A549 (cell line): ENCODE measurements around the gene ACSF3.

Source experiments
- BHLHE40 ChIP-seq: IDR thresholded peaks from 2 replicates; pipeline ENCODE4 v1.6.1; 2012; ENCODE audit warnings: low read depth, low read length, inconsistent platforms
- CHD2 ChIP-seq: fragments of 150-350 bp; IDR thresholded peaks from 2 replicates; pipeline ENCODE4 v1.6.1; 2014; ENCODE audit warnings: low read length; ENCODE audit not compliant: partially characterized antibody
- CTCF ChIP-seq: fragments of >200 bp; sonication (Bioruptor Twin); formaldehyde crosslinking; IDR thresholded peaks from 3 replicates; pipeline ENCODE4 v1.5.1; 2016
- FOSL2 ChIP-seq, 2 experiments: fragments of 450-650 bp in 1 of 2; fragments of >200 bp in 1 of 2; sonication (Bioruptor Twin) in 1 of 2; formaldehyde crosslinking; IDR thresholded peaks; 2 replicates each; pipeline versions ENCODE4 v1.5.0 to v1.6.1; 2016 to 2020; ENCODE audit warnings: mild to moderate bottlenecking in 1 of 2, moderate library complexity in 1 of 2
- HOXB13 ChIP-seq: fragments of 250-450 bp; sonication (Bioruptor Pico); IDR thresholded peaks from 2 replicates; pipeline ENCODE4 v1.5.0; 2020; ENCODE audit warnings: low read depth, mild to moderate bottlenecking, moderate library complexity
- JUN ChIP-seq, 2 experiments: fragments of >200 bp; sonication (Bioruptor Twin); formaldehyde crosslinking; IDR thresholded peaks; 2 replicates in 1 of 2; 3 replicates in 1 of 2; pipeline ENCODE4 v1.6.1; 2016 to 2017
- JUNB ChIP-seq: fragments of >200 bp; sonication (Bioruptor Twin); formaldehyde crosslinking; IDR thresholded peaks from 2 replicates; pipeline ENCODE4 v1.6.1; 2016
- POLR2A ChIP-seq: IDR thresholded peaks from 2 replicates; pipeline ENCODE4 v1.6.1; 2012; ENCODE audit warnings: mild to moderate bottlenecking, low read length
- REST ChIP-seq: fragments of 200-600 bp; sonication (generic); IDR thresholded peaks from 2 replicates; pipeline ENCODE4 v1.6.1; 2016; ENCODE audit warnings: antibody characterized with exemption, mild to moderate bottlenecking, moderate library complexity
- RFX5 ChIP-seq: fragments of 450-650 bp; IDR thresholded peaks from 2 replicates; pipeline ENCODE4 v1.7.1; 2014; ENCODE audit warnings: antibody characterized with exemption, mild to moderate bottlenecking, moderate library complexity
- TF ChIP-seq, protein P1 (sequence below): fragments of >200 bp; sonication (Bioruptor Twin); formaldehyde crosslinking; IDR thresholded peaks from 2 replicates; pipeline ENCODE4 v1.6.1; 2016
- TF ChIP-seq, protein P2 (sequence below): fragments of 450-650 bp; IDR thresholded peaks from 2 replicates; pipeline ENCODE4 v1.6.1; 2014; ENCODE audit warnings: antibody characterized with exemption

DNA sequence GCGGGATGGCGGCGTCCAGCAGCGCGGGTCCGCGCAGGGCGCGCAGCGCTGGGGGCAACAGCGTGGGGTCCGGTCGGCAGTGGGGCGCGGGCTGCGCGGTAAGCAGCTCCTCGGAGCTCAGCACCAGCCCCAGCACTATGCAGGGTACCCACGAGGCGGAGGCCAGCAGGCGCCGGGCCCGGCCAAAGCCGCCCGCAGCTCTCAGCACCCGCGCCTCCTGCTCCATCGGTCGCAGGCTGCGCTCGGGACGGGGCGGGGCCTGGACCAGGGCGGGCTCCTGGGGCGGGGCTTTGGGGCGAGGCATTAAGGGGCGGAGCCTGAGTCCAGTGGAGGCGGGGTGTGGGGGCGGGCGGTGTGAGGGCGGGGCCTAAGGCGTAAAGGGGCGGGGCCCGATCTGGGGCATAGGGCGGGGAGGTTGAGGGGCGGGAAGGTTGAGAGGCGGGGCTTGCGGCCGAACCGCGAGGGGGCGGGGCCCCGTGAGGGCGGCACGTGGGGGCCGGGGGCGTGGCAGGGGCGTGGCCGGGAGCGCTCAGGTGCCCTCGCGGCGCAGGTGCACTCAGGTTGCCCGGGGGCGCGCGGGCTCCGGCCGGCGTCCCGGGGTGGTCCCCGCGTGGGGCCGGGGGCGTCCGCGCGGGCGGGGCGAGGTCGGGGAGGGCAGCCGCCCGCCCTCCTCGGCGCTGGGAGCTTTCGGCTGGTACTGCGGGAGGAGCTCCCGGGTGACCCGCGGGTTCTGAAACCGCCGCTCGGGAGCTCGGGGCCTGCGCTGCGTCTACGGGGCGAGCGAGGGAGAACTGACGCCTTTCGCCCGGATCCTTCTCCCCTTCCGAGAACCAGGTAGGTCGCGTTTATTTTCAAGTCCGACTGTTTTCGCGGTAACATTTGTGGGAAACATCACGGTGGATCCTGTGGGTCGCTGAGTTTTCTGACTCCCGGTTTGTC is 108.1 kb downstream of the ACSF3 start:
- TF ChIP-seq CTCF (no peak), REST (no peak), CHD2 (no peak), JUN (IDR thresholded peaks at IDR 0.05) (no peak), JUNB (no peak), POLR2A (no peak), FOSL2 (IDR thresholded peaks at IDR 0.05) (no peak), FOSL2 (CRISPR knock-in tag; IDR thresholded peaks at IDR 0.05) (no peak), RFX5 (no peak), HOXB13 (CRISPR knock-in tag) (no peak), BHLHE40 (no peak)
- TF ChIP-seq, protein P1, sequence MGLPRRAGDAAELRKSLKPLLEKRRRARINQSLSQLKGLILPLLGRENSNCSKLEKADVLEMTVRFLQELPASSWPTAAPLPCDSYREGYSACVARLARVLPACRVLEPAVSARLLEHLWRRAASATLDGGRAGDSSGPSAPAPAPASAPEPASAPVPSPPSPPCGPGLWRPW, result no peak
- TF ChIP-seq, protein P2, sequence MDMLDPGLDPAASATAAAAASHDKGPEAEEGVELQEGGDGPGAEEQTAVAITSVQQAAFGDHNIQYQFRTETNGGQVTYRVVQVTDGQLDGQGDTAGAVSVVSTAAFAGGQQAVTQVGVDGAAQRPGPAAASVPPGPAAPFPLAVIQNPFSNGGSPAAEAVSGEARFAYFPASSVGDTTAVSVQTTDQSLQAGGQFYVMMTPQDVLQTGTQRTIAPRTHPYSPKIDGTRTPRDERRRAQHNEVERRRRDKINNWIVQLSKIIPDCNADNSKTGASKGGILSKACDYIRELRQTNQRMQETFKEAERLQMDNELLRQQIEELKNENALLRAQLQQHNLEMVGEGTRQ, result no peak
